ENCODE data around the gene JAK1. TPM values are rescaled to one million over a fixed set of nuclear protein-coding genes. Genes with fewer than 3 reads are reported as not detected.
"Not testable (repeated sequence)": the region's sequence is repeated elsewhere in the genome, so short reads cannot be mapped to it uniquely, and the experiment has no call there.

JAK1 gene
- total RNA-seq, 1 donor from 2014 or later: 110 TPM

GRCh38 chr1:64934115-64934877 is 32.1 kb downstream of the JAK1 start:
- no peak for TF ChIP-seq CTCF (conservative IDR thresholded peaks at IDR 0.05; ENCODE audit: low read depth, low read length)
- H3K4me3 ChIP-seq (ENCODE audit: low read depth, low read length): no peak overlapping the region

GRCh38 chr1:64933296-64934070 is 32.9 kb downstream of the JAK1 start:
- H3K4me3 ChIP-seq (ENCODE audit: low read depth, low read length): no peak overlapping the region
- peak; percentile 75 for DNase-seq (ENCODE audit: low read depth)
- no peak for TF ChIP-seq CTCF (conservative IDR thresholded peaks at IDR 0.05; ENCODE audit: low read depth, low read length)

More at GRCh38 chr1:64934115-64934877, 32.1 kb downstream of the JAK1 start:
- peak; percentile 61 for DNase-seq (ENCODE audit: low read depth)

GRCh38 chr1:64932962-64933295 is 33.4 kb downstream of the JAK1 start:
- TF ChIP-seq CTCF (conservative IDR thresholded peaks at IDR 0.05; ENCODE audit: low read depth, low read length): no peak
- H3K4me3 ChIP-seq (ENCODE audit: low read depth, low read length): no peak overlapping the region
- DNase-seq (ENCODE audit: low read depth): no peak

- not testable (repeated sequence) for H3K4me3 ChIP-seq (ENCODE audit: low read depth, low read length); DNase-seq (ENCODE audit: low read depth)
These were observed 35.7 kb downstream of the JAK1 start for GRCh38 chr1:64930640-64931039.

GRCh38 chr1:64929221-64929620 is 37.1 kb downstream of the JAK1 start:
- DNase-seq (ENCODE audit: low read depth): no peak
- H3K4me3 ChIP-seq (ENCODE audit: low read depth, low read length): no peak overlapping the region
- TF ChIP-seq CTCF (conservative IDR thresholded peaks at IDR 0.05; ENCODE audit: low read depth, low read length): no peak

GRCh38 chr1:64928325-64928724 is 38.0 kb downstream of the JAK1 start:
- DNase-seq (ENCODE audit: low read depth): no peak
- no peak overlapping the region for H3K4me3 ChIP-seq (ENCODE audit: low read depth, low read length)
- no peak for TF ChIP-seq CTCF (conservative IDR thresholded peaks at IDR 0.05; ENCODE audit: low read depth, low read length)

GRCh38 chr1:64925594-64925993 is 40.8 kb downstream of the JAK1 start:
- no peak for DNase-seq (ENCODE audit: low read depth)
- TF ChIP-seq CTCF (conservative IDR thresholded peaks at IDR 0.05; ENCODE audit: low read depth, low read length): no peak
- H3K4me3 ChIP-seq (ENCODE audit: low read depth, low read length): no peak overlapping the region

Measured in epithelial cell of proximal tubule (primary cell).